NCI-H1417 treated with DMSO at 0.1 percent for 48 hours (cell line): ENCODE results near the gene ZNF213.

Experiments
- DNase-seq: peaks from one replicate; lab custom pipeline; 2025; lab: John Stamatoyannopoulos, UW

Gene ZNF213, protein sequence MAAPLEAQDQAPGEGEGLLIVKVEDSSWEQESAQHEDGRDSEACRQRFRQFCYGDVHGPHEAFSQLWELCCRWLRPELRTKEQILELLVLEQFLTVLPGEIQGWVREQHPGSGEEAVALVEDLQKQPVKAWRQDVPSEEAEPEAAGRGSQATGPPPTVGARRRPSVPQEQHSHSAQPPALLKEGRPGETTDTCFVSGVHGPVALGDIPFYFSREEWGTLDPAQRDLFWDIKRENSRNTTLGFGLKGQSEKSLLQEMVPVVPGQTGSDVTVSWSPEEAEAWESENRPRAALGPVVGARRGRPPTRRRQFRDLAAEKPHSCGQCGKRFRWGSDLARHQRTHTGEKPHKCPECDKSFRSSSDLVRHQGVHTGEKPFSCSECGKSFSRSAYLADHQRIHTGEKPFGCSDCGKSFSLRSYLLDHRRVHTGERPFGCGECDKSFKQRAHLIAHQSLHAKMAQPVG

DNA sequence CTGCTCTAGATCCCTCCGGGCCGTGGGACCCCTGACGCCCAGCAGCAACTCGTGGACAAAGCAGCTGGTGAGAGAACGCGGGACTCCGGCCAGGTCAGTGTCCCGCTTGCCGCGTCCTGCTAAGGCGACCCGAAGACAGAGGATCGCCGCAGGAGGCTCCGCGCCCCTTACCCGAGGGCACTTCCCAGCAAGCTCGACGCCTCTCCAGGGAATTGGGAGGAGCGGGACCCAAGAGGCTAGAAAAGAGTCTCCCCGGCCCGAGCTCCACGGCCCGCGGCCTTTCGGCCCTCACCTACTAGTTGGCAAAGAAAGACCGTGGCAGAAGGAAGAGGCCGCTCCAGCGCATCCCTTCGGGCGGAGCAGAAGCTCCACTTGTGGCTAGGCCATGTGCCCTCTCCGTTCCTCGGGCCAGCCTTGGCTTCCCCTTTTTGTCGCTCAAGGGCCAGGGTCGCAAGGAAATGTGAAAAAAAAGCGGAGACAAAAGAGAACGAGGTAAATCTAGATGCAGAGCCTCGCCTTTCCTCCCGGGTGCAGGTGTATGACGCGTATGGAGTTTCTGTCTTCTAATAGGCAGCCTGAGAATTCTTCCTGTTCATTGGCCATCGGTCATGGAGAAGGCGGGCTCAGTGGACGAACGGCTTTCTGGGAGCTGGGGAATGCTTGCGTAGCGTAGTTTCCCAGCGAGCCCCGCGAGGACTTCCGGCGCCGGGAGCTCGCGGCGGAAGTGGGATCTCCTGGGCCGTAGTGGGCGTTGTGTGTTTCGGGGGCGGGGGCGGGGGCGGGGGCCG lies at the start of gene ZNF213:
ZNF213 (plus strand) TSS at position 692 of the 788 bp plus-strand sequence. CDS start 2,252 bp downstream, outside the sequence.
- DNase-seq: peak; percentile 81

DNA sequence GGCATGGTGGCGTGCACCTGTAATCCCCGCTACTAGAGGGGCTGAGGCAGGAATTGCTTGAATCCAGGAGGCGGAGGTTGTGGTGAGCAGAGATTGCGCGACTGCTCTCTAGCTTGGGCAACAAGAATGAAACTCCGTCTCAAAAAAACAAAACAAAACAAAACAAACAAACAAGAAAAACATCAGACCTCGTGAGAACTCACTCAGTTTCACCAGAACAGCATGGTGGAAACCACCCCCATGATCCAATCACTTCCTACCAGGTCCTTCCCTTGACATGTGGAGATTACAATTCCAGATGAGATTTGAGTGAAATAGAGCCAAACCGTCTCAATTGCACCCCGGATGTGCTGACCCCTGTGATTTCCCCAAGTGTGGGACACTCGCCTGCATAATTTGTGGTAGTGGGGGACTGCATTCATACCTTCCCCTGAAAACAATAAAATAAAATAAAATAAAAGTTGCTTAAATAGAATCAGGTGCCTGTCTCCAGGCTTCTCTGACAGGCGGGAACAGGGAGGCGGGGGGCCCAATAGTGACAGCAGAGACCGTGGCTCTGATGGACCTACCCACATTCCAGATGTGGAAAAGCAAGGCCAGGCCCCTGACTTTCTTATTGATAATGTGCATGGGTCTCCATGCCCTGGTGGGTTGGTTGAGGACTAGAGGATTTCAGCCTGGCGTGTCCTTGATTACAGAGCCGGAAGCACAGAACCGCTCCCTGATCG lies 48.8 kb upstream of the ZNF213 start:
- no peak for DNase-seq

DNA sequence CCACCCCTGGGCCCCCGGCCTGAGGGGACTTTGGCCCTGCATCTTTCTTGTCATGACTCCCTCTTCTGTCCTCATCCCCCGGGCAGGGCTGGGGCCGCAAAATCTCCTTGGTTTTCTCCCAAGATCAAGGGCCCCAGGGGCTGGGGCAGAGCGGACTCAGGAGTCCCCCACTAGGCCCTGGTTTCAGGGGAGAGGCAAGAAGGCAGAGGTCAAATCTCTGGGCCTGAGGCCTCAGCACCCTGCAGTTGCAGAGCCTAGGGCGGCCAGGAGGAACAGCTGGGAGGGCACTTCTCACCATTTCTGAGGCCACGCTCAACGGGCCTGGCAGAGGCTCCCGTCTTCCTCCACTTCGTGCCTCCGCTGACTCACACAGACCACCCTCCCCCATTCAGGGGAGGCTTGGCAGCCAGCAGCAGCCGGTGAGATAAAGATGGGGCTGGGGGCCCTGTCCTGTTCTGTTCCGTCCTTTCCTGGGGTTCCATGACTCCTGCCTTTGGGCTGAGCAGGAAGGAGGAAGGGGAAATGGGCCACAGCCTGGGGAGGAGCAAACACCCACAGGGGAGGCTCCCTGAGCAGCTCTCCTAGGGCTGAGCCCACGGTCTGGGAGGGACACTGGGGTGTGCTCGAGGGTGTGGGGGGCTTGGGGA lies 48.1 kb upstream of the ZNF213 start:
- no peak for DNase-seq

DNA sequence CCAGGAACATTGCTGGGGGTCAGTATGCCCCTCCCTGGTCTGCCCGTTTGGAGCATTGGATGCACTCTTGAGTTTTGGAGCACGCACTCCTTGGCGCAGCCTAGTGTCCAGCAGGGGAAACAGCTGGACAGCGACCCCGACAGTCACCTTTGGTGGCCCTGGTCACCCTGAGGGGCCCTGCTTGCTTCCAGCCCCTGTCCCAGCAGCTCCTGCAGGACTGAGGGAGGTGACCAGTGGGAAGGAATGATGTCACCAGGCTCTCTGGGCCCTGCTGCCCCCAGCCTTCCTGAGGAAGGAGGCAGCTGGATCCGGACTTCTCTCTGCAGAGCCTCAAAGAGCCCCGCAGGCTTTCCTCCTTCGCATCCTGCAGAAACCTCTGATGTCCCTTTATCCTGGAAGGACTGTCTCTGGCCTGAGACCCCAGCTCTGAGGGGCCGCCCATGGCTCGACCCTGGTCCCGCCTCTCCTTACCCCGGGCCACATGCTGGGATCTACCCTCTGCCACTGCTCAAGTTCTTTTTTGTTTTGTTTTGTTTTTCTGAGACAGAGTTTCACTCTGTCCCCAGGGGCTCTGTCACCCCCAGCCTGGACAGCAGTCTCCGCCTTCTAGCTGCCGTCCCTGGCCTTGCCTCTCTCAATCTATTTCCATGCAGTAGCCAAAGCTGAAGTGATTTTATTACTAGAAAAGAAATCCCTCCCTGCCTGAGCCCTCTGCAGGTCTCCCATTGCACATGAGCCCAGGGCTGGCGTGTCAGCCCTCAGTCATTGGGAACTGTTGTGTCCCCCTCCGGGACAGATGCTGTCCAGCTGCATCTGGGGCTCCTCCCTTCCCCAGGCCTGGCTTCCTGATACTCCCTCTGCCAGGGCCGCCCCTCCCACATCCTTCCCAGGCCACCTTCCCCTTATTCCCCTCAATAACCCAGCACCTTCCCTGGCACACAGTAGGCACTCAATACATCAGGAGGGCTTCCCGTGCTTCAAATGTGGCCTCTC lies 47.3 kb upstream of the ZNF213 start:
- no peak for DNase-seq

DNA sequence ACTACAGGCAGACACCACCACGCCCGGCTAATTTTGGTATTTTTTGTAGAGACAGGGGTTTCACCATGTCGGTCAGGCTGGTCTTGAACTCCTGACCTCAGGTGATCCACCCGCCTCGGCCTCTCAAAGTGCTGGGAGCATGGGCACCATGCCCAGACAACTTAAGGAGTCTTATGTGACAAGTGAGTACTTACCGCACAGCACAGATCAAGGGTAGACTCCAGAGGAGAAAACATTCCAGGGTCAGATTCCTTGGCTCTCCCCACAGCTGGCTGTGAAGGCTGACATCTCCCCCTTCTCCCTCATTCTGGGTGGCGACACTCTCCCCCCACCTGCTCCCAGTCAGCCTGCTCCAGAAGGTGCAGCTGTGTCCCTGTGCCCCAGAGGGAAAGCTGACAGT lies 46.4 kb upstream of the ZNF213 start:
- no peak for DNase-seq

DNA sequence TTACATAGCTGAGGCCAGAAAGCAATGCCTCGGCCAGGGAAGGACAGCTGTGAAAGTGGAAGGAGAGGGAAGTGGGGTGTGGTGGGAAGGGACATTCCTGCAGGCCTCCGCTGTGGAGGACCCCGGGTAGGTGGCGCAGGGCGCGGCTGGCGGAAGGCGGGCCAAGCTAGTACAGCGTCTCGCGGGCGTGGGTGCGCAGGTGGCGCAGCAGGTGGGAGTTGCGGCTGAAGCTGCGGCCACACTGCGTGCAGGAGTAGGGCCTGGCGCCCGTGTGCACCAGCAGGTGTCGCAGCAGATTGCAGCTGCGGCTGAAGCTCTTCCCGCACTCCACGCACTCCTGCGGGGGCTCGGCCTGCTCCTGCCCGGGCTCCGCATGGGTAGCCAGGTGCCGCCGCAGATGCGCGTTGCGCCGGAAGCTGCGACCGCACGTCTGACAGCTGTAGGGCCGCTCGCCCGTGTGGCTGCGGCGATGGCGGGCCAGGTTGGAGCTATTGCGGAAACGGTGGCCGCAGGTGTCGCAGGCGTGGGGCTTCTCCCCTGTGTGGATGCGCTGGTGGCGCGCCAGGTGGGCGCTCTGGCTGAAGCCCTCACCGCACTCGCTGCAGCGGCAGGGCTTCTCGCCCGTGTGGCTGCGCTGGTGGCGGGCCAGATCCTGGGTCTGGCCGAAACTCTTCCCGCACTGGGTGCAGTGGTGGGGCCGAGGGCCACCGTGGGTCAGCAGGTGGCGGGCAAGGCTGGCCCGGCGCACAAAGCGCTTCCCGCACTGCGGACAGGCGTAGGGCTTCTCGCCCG lies 45.7 kb upstream of the ZNF213 start:
- no peak for DNase-seq

DNA sequence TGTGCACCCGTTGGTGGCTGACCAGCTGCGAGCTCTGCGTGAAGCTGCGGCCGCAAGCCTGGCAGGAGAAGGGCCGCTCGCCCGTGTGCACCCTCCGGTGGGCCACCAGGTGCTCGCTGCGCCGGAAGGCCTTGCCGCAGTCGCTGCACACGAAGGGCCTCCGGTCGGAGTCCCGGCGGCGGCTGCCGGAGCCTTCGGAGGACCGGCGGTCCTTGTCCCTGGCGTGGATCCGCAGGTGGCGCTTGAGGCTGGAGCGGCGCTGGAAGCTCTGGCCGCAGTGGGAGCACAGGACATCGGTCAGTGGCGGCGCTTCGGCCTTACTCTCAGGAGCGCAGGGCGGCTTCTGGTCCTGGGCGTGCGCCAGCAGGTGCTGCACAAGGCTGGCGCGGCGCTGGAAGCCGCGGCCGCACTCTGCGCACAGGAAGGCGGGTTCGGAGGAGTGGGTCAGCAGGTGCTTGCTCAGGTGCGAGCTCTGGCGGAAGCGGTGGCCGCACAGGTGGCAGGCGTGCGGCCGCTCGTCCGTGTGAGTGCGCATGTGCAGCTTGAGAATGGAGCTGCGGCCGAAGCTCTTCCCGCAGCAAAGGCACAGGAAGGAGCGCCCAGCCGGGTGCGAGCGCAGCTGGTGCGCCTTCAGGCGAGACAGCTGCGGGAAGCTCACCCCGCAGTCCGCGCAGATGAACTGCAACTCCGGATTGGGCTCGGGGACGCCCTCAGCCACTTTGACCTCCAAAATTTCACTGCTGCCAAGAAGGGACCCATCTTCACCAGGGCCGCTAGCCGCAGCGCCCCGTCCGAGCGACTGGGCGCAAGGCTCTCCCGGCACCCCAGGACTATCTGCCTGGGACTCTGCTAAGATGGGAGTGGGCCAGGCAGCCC lies 44.9 kb upstream of the ZNF213 start:
- peak; percentile 39 for DNase-seq

DNA sequence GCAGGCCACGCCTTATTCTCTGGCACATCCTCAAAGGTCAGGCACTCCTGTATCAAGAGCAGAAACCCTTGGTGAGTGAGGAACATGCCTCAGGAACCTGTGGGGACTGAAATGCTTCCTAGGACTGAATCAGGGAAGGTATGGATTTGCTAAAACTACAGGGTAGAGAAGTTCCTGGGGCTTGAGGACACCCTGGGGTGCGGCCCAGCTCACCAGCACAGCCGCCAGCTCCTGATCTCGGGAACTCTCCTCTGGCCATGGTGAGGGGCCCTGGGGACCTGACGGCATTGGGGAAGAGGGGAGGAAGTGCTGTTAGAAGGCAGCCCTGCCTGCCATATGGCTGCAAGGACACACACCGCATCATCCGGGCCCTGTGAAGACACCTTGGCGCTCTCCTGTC lies 43.3 kb upstream of the ZNF213 start:
- no peak for DNase-seq

DNA sequence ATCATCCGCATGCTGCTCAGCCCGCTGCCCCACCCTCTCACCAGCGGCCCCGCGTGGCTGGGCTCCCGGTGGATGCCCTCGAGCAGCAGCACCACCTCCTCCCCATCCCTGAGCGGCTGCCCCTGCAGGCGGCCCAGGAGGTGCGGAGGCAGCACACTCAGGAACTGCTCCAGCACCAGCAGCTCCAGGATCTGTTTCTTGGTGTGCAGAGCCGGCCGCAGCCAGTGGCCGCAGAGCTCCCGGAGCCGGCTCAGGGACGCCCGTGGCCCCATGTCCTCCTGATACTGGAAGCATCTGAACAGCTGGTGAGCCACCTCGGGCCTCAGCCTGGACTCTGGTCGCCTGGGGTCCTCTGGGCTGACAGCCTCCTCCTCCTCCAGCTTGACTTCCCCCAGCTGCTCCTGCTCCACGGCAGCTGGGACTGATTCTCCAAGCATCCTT lies 42.3 kb upstream of the ZNF213 start:
- DNase-seq: no peak

DNA sequence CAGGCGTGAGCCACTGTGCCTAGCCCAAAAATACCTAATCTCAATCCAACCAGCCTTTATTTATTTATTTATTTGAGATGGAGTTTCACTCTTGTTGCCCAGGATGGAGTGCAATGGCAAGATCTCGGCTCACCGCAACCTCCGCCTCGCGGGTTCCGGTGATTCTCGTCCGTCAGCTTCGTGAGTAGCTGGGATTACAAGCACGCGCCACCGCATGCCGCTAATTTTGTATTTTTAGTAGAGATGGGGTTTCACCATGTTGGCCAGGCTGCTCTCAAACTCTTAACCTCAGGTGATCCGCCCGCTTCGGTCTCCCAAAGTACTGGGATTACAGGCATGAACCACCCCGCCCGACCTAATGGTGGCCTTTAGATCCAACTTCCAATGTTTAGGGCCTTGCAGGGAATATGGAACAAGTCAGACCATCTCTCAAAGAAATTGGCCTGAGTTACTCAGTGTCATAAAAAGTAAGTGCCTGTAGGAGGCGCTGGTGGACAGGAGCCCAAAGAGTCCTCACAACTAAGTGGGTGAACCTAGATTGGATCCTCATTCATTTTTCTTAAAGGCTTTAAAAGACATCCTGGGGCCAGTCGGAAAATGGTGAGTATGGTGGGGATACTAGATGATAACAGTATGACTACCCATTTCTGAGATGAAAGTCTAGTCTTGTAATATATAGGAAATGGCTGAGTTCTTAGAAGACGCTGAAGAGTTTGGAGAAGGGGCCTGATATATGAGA lies 40.4 kb upstream of the ZNF213 start:
- no peak for DNase-seq

DNA sequence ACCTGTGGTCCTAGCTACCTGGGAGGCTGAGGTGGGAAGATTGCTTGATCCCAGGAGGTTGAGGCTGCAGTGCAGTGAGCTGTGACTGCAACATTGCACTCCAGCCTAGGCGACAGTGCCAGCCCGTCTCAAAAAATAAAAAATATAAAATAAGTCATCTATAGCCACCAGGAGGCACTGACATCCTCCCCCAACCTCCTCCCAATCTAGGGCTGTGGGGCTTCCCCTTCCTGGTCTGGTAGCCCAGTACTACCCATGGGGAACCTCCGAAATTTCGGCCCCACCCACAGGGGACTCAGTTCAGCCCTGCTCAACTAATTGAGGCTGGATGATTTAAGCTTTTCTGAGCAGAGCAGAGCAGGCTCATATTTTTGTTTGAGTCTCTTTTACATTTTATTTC lies 39.0 kb upstream of the ZNF213 start:
- DNase-seq: no peak

DNA sequence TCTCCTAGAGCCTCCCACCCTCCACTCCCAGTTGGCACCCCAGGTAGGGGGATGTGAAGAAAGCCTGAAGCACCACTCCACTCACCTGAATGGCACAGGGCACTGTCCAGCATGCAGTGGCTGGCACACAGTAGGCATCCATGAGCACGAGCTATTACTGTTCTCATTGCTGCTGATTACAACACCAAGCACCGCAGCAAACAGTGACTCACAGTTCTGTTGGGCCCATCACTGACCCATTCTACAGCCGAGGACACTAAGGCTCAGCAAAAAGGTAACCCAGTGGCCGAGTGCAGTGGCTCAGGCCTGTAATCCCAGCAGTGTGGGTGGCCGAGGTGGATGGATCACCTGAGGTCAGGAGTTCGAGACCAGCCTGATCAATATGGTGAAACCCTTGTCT lies 38.5 kb upstream of the ZNF213 start:
- DNase-seq: no peak

DNA sequence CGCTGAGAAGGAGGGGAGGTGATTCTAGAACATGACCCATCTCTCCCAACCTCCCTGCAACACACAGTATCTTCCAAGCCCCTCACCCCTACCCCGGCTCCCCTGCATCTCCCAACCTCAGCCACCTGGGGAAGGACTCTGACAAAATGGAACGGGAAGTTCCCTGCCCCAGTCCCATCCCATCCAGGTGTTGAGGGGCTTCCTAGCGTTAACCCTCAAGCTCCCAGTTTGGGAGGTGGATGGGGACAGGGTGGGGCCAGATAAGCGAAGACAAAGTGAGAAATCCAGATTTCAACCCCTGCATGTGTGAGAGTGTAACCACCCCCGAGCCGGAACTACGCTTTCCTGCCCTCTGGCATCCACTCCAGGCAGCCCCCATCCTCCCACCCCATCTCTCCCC lies 37.6 kb upstream of the ZNF213 start:
- DNase-seq: no peak

DNA sequence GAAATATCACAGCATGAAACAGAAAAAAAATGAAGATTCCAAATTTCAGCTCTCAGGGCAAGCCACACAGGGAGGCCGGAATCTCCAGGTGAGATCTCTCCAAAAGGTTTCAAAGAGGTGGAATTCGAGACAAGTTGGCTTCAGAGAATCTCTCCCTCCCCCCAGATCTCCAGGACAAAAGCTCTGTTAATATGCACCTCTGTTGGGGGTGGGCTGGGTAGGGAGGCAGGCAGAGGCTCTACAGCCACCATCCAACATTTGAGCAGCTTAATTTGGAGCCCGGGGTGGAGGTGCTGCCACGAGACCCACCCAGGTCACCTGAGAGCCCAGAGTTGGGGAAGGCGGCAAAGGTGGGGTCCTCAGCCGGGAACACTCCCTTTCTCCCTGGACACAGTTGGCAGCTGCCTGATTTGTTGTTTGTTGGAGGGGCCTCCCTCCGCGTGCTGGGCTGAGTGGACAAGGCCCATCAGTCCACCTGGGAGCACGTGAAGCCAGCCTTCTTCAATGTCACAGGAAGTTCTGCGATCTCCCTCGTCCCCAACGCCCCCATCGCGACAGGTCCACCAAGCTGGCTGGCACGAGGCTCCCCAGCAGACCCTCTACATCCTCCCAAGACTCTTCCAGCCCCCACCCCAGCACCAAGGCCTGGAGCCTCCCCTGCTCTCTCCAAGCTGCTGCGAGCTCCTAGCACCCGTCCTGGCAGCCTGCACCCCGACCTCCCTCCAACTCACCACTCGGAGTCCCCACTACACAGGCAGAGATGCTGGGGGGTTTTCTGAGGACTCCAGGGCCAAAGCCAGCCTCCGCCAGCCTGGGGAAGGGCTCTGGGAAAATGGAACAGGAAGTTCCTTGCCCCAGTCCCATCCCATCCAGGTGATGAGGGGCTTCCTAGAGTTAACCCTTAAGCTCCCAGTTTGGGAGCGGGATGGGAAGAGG lies 36.1 kb upstream of the ZNF213 start, which contains the start of gene ZSCAN10:
ZSCAN10 (minus strand) TSS at position 836 of the 936 bp plus-strand sequence. CDS start 6,357 bp downstream, outside the sequence.
- DNase-seq: no peak

DNA sequence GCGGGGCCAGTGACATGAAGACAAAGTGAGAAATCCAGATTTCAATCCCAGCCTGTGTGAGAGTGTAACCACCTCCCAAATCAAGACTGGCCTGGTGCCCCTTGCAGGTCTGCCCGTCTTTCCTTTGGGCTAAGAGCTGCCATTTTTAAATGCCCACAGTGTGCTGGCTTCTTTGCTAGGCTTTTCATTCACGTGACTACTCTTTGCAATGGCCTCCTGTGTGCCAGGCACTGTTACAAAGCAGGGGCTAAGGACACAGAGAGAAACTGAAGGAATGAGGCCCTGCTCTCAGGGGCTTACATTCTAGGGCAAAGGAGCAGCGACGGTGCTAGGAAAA lies 35.5 kb upstream of the ZNF213 start:
- no peak for DNase-seq

DNA sequence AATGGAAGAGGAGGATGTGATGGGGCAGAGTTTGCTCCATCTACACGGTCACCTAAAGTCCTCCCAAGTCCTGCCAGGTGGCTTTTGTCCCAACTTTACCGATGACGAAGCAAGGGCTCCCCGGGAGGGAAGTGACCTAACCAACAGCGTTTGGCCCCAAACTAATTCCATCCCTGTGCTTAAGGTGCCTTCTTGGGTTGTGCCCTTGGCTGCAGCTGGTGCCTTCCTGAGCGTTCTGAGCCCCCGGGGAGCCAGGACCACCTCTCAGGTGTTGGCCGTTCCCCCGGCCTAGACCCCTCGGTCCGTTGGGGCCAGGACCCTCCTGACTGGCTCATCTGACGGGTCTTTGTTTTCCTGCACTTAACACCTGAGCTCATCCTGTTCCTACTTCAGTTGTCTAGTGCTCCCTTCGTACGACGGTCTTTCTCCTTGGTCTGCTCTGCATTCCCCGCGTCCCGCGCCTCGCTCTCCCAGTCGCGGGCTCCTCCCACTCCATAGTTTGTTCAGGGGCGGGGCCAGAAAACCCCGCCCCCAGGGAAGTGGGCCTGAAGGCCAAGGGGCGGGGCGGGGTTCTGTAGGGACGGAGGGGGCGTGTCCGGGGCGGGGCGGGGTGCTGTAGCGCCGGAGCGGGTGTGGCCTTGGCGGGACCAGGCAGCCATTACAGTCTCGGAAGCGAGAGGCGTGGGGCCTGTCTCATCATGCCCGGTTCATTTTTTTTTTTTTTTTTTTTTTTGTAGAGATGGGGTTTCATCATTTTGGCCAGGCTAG lies 34.9 kb upstream of the ZNF213 start:
- no peak for DNase-seq
